Upper lobe of left lung (tissue), 6 donors: ENCODE data around the gene CRLF2. TPM values are rescaled to one million over a fixed set of nuclear protein-coding genes. Genes with fewer than 3 reads are reported as not detected.

Source experiments
- ATAC-seq, 2 donors: fragments of 200-7000 bp; cut with Tn5 transposase; one replicate each; pipeline ENCODE4 v1.9.1; 2022; ENCODE audit warnings: mild to moderate bottlenecking in 2 of 2, moderate library complexity in 2 of 2; ENCODE audit not compliant: low FRiP score in 2 of 2
- DNase-seq, 2 donors: peaks; one replicate each; pipeline ENCODE4 v3.0.0-alpha.2; 2019 to 2020
- H3K27ac ChIP-seq, 4 donors: fragments of 200-600 bp; sonication (generic); one replicate each; pipeline ENCODE4 v1.5.1; 2016 to 2019
- H3K27me3 ChIP-seq, 4 donors: fragments of 200-600 bp; sonication (generic); one replicate each; pipeline ENCODE4 v1.5.1; 2017 to 2019
- H3K36me3 ChIP-seq, 4 donors: fragments of 200-600 bp; sonication (generic); one replicate each; pipeline ENCODE4 v1.5.1; 2016 to 2019
- H3K4me1 ChIP-seq, 4 donors: fragments of 200-600 bp; sonication (generic); one replicate each; pipeline ENCODE4 v1.5.1; 2018 to 2019
- H3K4me3 ChIP-seq, 4 donors: fragments of 200-600 bp; sonication (generic); one replicate each; pipeline ENCODE4 v1.5.1; 2017 to 2019; ENCODE audit warnings: mild to moderate bottlenecking in 2 of 4, moderate library complexity in 1 of 4
- H3K9me3 ChIP-seq, 4 donors: fragments of 200-600 bp; sonication (generic); one replicate each; pipeline ENCODE4 v1.5.1; 2018 to 2019
- CTCF ChIP-seq, 6 experiments: fragments of 450-650 bp in 4 of 6; fragments of 200-600 bp in 2 of 6; sonication (generic) in 2 of 6; IDR thresholded peaks; one replicate each; pipeline ENCODE4 v1.5.1; 2016 to 2019; ENCODE audit warnings: antibody characterized with exemption in 6 of 6
- EP300 ChIP-seq, 4 donors: sonication (generic); formaldehyde crosslinking; IDR thresholded peaks; one replicate each; pipeline ENCODE4 v1.5.1; 2017; ENCODE audit warnings: antibody characterized with exemption in 4 of 4, control low read depth in 2 of 4
- POLR2A ChIP-seq, 4 donors: fragments of 450-650 bp; IDR thresholded peaks; one replicate each; pipeline ENCODE4 v1.5.1; 2016 to 2017; ENCODE audit warnings: antibody characterized with exemption in 4 of 4, mild to moderate bottlenecking in 2 of 4
- POLR2AphosphoS5 ChIP-seq, 2 donors: sonication (generic); formaldehyde crosslinking; IDR thresholded peaks; one replicate each; pipeline ENCODE4 v1.5.1; 2017; ENCODE audit warnings: antibody characterized with exemption in 2 of 2
- WGBS, 2 donors: methylation state at CpG; one replicate each; pipeline ENCODE4 v1.1.5; 2017 to 2018; 5-methylcytosine and 5-hydroxymethylcytosine counted together
- total RNA-seq, 6 donors: library from RNA; depleted of rRNA in 4 of 6; stranded (reverse); fragments of >200 nt in 4 of 6; gene quantifications; one replicate each; pipeline versions ENCODE4 v1.1.0 to v1.2.1, GENCODE V29; 2016 to 2021
- donor health status: DM: no; HTN: no; CAD: no; lungs with moderate emphysema.
- donor health status: DM: no; HTN: yes; CAD: no; lungs with severe emphysema.

Gene CRLF2
- total RNA-seq, 6 donors from 2014 or later, result 0.44 to 1.6 (median 0.76) TPM; not detected in 2

DNA sequence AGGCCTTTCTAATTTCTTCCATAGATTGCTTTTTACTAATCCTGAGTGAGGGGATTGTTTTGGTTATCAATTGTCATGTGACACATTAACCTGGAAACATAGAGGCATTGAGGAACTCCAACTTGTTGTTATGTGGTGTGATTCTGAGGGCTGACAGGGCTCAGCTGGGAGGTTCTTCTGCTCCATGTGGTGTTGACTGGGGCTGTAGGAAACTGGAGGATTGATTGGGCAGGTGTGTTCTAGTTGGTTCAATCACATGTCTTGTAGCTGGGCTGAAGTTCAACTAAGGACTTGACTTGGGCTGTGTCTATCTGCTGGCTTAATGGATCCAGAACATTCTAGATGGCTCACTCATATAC is 10.8 kb upstream of the CRLF2 start:
- no peaks in the 10 kb centered on the region for H3K27me3 ChIP-seq
- no peak for DNase-seq
- no peaks in the 10 kb centered on the region for H3K36me3 ChIP-seq
- no peak overlapping the region for H3K4me3 ChIP-seq
- peaks cover 0 to 17% (median 7%) of the 10 kb centered on the region in 4 donors for H3K9me3 ChIP-seq
- H3K4me1 ChIP-seq, result no peaks in the 10 kb centered on the region
- ATAC-seq, result no peak
- H3K27ac ChIP-seq, result no peak overlapping the region
- no peak for TF ChIP-seq POLR2AphosphoS5 (IDR thresholded peaks at IDR 0.05)
- TF ChIP-seq CTCF (IDR thresholded peaks at IDR 0.05), result no peak
- TF ChIP-seq POLR2A (IDR thresholded peaks at IDR 0.05), result no peak
- no peak for TF ChIP-seq EP300 (IDR thresholded peaks at IDR 0.05)

GRCh38 chrX:1222531-1223241 is 10.2 kb upstream of the CRLF2 start:
- H3K4me3 ChIP-seq, result no peak overlapping the region
- H3K4me1 ChIP-seq, result no peaks in the 10 kb centered on the region
- no peak overlapping the region for H3K27ac ChIP-seq
- H3K27me3 ChIP-seq, result no peaks in the 10 kb centered on the region
- no peaks in the 10 kb centered on the region for H3K36me3 ChIP-seq
- 67 to 69% methylated on average over 17 of the region's 17 CpGs for WGBS, 2 donors
- ATAC-seq (peak in 1 of 2 donors; percentile 49), DNase-seq (no peak)
- H3K9me3 ChIP-seq, result peaks cover 0 to 17% (median 7%) of the 10 kb centered on the region in 4 donors
- TF ChIP-seq POLR2AphosphoS5 (IDR thresholded peaks at IDR 0.05), result peak in 1 of 2 donors; percentile 47
- no peak for TF ChIP-seq CTCF (IDR thresholded peaks at IDR 0.05)
- TF ChIP-seq POLR2A (IDR thresholded peaks at IDR 0.05), result no peak
- TF ChIP-seq EP300 (IDR thresholded peaks at IDR 0.05), result peak in 1 of 4 donors; percentile 15

DNA sequence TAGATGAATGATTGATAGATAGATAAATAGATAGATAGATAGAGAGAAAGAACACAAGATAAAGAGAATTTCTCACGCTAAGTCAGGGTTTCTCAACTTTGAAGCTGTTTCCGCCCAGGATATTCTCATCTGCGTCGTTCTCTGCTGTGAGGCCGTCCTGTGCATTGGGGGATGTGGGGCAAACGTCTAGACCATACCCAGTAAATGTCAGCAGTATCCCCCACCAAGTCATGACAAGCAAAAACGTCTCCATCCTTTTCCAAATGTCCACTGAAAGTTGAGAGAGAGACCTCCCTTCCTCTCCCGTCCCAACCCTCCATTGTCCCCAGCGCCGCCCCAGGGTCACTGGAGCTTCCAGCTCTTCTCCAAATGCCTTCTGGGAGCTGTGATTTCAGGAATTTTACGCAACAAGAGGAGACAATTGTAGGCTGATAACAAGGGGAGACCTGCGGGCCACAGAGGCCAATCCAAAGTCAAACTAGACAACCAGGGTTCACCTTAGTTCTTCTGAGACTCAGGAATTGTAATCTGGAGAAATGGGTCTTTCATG is 8.9 kb upstream of the CRLF2 start:
- ATAC-seq, result no peak
- 78% methylated on average over 12 of the region's 12 CpGs for WGBS, 2 donors
- H3K36me3 ChIP-seq, result no peaks in the 10 kb centered on the region
- H3K4me3 ChIP-seq, result no peak overlapping the region
- H3K4me1 ChIP-seq, result no peaks in the 10 kb centered on the region
- H3K9me3 ChIP-seq, result peaks cover 0 to 17% (median 7%) of the 10 kb centered on the region in 4 donors
- H3K27ac ChIP-seq, result no peak overlapping the region
- DNase-seq, result no peak
- TF ChIP-seq POLR2AphosphoS5 (IDR thresholded peaks at IDR 0.05) (no peak), CTCF (IDR thresholded peaks at IDR 0.05) (no peak), POLR2A (IDR thresholded peaks at IDR 0.05) (no peak), EP300 (IDR thresholded peaks at IDR 0.05) (no peak)
- H3K27me3 ChIP-seq, result no peaks in the 10 kb centered on the region

- Histone ChIP-seq H3K27ac (no peak overlapping the region), H3K36me3 (no peaks in the 10 kb centered on the region), H3K4me1 (no peaks in the 10 kb centered on the region), H3K27me3 (no peaks in the 10 kb centered on the region), H3K4me3 (no peak overlapping the region), H3K9me3 (peaks cover 0 to 9% (median 3%) of the 10 kb centered on the region in 4 donors)
- WGBS, 2 donors, result 76 to 80% methylated on average over 4 of the region's 4 CpGs
- ATAC-seq (no peak), DNase-seq (no peak)
- no peak for TF ChIP-seq EP300 (IDR thresholded peaks at IDR 0.05)
- no peak for TF ChIP-seq POLR2AphosphoS5 (IDR thresholded peaks at IDR 0.05)
- TF ChIP-seq POLR2A (IDR thresholded peaks at IDR 0.05), result no peak
- TF ChIP-seq CTCF (IDR thresholded peaks at IDR 0.05), result no peak
Measured at GRCh38 chrX:1218286-1218685, 5.8 kb upstream of the CRLF2 start.
